MCF 10A (cell line): ENCODE results near the gene DUSP7. TPM values are rescaled to one million over a fixed set of nuclear protein-coding genes. Genes with fewer than 3 reads are reported as not detected.

Experiments
- BruUV-seq: library from RNA; stranded (reverse); fragments of 400-500 nt; replicated peaks from 2 replicates; lab custom pipeline; 2021; lab: Mats Ljungman, UMichigan
- CTCF ChIA-PET: fragments of 300-600 bp; sonication (Branson Sonifier 250); formaldehyde crosslinking; extraction: SDS; loops from one replicate; lab custom pipeline; 2021; ENCODE audit warnings: antibody characterized with exemption, inconsistent platforms; lab: Yijun Ruan, JAX
- POLR2A ChIA-PET: fragments of 300-600, 350-650 bp; sonication (Branson Sonifier 250); formaldehyde crosslinking; extraction: SDS; loops from one replicate; lab custom pipeline; 2020; ENCODE audit warnings: antibody characterized with exemption, inconsistent platforms; lab: Yijun Ruan, JAX
- DNase-seq: peaks from one replicate; pipeline ENCODE4 v3.0.0-alpha.2; 2018; ENCODE audit not compliant: unreplicated experiment
- H3K27ac Mint-ChIP-seq: one replicate; pipeline ENCODE4 v1.8.0; 2022; ENCODE audit warnings: mild to moderate bottlenecking, low read depth, mixed read lengths; ENCODE audit not compliant: unreplicated experiment
- H3K27me3 Mint-ChIP-seq: one replicate; pipeline ENCODE4 v1.8.0; 2022; ENCODE audit warnings: mixed read lengths; ENCODE audit not compliant: insufficient read depth, unreplicated experiment
- H3K36me3 Mint-ChIP-seq: one replicate; pipeline ENCODE4 v1.8.0; 2022; ENCODE audit warnings: mild to moderate bottlenecking, moderate library complexity, mixed read lengths; ENCODE audit not compliant: insufficient read depth, unreplicated experiment
- H3K4me1 Mint-ChIP-seq: one replicate; pipeline ENCODE4 v1.8.0; 2022; ENCODE audit warnings: mixed read lengths; ENCODE audit not compliant: insufficient read depth, unreplicated experiment
- H3K4me3 Mint-ChIP-seq: one replicate; pipeline ENCODE4 v1.8.0; 2022; ENCODE audit warnings: mild to moderate bottlenecking, moderate library complexity, mixed read lengths; ENCODE audit not compliant: unreplicated experiment
- H3K9me3 Mint-ChIP-seq: one replicate; pipeline ENCODE4 v1.8.0; 2022; ENCODE audit warnings: mixed read lengths; ENCODE audit not compliant: unreplicated experiment
- intact Hi-C: fragments of 100-400 bp; cut with micrococcal nuclease; formaldehyde crosslinking; loops from 2 replicates; pipeline ENCODE4 v1.14.1; 2022
- total RNA-seq: library from RNA; stranded (reverse); gene quantifications from 2 replicates; pipeline ENCODE4 v1.2.3, GENCODE V29; 2022
- TF ChIP-seq, protein P1 (sequence below): fragments of 200-600 bp; IDR thresholded peaks from one replicate; pipeline ENCODE4 v1.8.0; 2022; ENCODE audit warnings: antibody characterized with exemption, mild to moderate bottlenecking; ENCODE audit not compliant: unreplicated experiment

The DUSP7 gene
- total RNA-seq, 1 experiment from 2014 or later = 69.1 TPM

DNA sequence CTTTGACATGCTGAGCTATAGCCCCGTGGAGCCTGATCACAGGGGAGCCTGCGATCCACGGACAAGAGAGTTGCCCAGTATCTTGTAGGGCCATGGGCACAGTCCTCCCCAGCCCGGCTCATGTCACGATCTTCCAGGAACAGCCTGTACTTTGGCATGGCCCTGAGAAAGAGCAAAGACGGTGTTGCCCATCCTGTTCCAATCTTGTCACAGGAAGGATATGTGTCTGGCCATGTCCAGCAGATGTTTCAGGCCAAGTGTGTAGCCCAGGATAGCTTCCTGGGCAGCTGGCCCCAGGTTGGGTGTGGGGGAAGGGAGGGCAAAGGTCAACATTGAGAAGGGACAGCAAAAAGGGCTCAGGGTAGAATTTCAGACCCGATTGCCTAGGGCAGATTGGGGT lies 43.7 kb downstream of the DUSP7 start:
- ChIA-PET POLR2A (interaction anchor here (1.3 kb wide), 1 partner anchor 34 kb away, joined by 4 read pairs; no protein-coding TSS in a partner anchor), CTCF (interaction anchor here (0.6 to 4.5 kb wide), 9 partner anchors 11 to 349 kb away, joined by 3 to 27 read pairs (median 4); no protein-coding TSS in a partner anchor)
- intact Hi-C loops = no loop called here
- Mint-ChIP-seq H3K4me3 (no peak overlapping the region), H3K4me1 (no peaks in the 10 kb centered on the region), H3K9me3 (peaks cover 7% of the 10 kb centered on the region), H3K36me3 (no peaks in the 10 kb centered on the region), H3K27me3 (no peaks in the 10 kb centered on the region), H3K27ac (no peak overlapping the region)
- DNase-seq = no peak
- no TSS peak for BruUV-seq
- TF ChIP-seq, protein P1, sequence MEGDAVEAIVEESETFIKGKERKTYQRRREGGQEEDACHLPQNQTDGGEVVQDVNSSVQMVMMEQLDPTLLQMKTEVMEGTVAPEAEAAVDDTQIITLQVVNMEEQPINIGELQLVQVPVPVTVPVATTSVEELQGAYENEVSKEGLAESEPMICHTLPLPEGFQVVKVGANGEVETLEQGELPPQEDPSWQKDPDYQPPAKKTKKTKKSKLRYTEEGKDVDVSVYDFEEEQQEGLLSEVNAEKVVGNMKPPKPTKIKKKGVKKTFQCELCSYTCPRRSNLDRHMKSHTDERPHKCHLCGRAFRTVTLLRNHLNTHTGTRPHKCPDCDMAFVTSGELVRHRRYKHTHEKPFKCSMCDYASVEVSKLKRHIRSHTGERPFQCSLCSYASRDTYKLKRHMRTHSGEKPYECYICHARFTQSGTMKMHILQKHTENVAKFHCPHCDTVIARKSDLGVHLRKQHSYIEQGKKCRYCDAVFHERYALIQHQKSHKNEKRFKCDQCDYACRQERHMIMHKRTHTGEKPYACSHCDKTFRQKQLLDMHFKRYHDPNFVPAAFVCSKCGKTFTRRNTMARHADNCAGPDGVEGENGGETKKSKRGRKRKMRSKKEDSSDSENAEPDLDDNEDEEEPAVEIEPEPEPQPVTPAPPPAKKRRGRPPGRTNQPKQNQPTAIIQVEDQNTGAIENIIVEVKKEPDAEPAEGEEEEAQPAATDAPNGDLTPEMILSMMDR = no peak

DNA sequence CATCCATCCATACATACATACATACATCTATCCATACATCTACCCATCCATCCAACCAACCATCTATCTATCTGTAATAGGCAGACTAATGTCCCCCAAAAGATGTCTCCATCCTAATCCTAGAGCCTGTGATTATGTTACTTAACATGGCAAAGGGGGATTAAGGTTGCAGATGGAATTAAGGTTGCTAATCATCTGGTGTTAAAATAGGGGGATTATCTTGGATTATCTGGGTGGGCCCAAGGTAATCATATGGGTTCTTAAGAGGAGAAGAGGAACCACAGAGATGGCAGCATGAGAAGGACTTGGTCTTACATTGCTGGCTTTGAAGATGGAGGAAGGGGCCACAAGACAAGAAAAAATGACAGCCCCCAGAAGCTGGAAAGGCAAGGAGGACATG lies 45.9 kb downstream of the DUSP7 start:
- no peak overlapping the region for H3K27ac Mint-ChIP-seq
- DNase-seq = no peak
- ChIA-PET POLR2A (no interaction called here), CTCF (interaction anchor here (0.6 to 4.5 kb wide), 2 partner anchors 9 to 812 kb away, joined by 3 to 27 read pairs; no protein-coding TSS in a partner anchor)
- no TSS peak for BruUV-seq
- H3K9me3 Mint-ChIP-seq = peaks cover 7% of the 10 kb centered on the region
- H3K27me3 Mint-ChIP-seq = no peaks in the 10 kb centered on the region
- intact Hi-C loops = no loop called here
- H3K4me3 Mint-ChIP-seq = no peak overlapping the region
- H3K36me3 Mint-ChIP-seq = no peaks in the 10 kb centered on the region
- H3K4me1 Mint-ChIP-seq = no peaks in the 10 kb centered on the region
- TF ChIP-seq, protein P1 = no peak

DNA sequence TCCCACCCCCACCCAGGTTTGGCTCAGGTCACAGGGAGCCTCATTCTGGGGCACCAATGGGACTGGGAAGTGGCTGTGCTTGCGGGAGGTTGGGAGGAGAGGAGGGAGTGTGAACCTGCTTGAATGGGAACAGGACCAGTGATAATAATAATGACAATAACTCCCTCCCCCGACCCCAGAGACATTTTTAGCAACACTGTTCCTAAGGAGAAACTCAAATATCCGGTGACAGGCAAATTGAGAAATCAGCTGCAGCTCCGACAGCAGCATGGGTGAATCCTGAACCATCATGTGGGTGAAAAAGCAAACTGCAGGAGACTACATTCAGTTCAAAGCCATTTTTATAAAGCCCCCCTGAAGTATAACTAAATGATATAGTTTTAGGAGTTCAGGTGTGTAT lies 49.1 kb downstream of the DUSP7 start:
- BruUV-seq = no TSS peak
- no peaks in the 10 kb centered on the region for H3K36me3 Mint-ChIP-seq
- H3K4me1 Mint-ChIP-seq = no peaks in the 10 kb centered on the region
- TF ChIP-seq, protein P1 = no peak
- ChIA-PET POLR2A (interaction anchor here (0.8 kb wide), 1 partner anchor 47 kb away, joined by 3 read pairs; no protein-coding TSS in a partner anchor), CTCF (interaction anchor here (0.6 to 8.6 kb wide), 5 partner anchors 44 to 190 kb away, joined by 3 to 71 read pairs (median 7); no protein-coding TSS in a partner anchor)
- no peak for DNase-seq
- no peaks in the 10 kb centered on the region for H3K27me3 Mint-ChIP-seq
- intact Hi-C loops = loop anchor here (10.0 kb wide), 1 partner anchor 208 kb away; no protein-coding TSS in a partner anchor
- H3K4me3 Mint-ChIP-seq = no peak overlapping the region
- H3K27ac Mint-ChIP-seq = no peak overlapping the region
- H3K9me3 Mint-ChIP-seq = peaks cover 7% of the 10 kb centered on the region

DNA sequence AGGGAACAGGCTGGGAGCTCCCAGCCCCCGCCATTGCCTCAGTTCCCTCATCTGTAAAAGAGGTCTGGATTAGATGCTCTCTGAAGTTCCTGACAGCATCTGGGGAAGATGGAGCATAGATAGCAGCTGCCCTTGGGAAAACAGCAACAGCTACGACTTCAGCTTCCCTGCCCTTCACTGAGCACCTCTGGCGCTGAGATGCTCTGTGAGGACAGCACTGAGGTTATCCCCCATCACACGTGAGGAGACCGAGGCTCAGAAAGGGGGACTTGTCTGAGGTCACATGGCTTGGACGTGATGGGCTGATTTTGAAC lies 49.6 kb downstream of the DUSP7 start:
- CTCF ChIA-PET = interaction anchor here (0.6 to 8.6 kb wide), 3 partner anchors 45 to 445 kb away, joined by 3 to 71 read pairs (median 7); no protein-coding TSS in a partner anchor
- no TSS peak for BruUV-seq

More for the DNA sequence above, 49.6 kb downstream of the DUSP7 start:
- TF ChIP-seq, protein P1 = no peak
- Mint-ChIP-seq H3K4me1 (no peaks in the 10 kb centered on the region), H3K27ac (no peak overlapping the region), H3K9me3 (peaks cover 7% of the 10 kb centered on the region), H3K27me3 (no peaks in the 10 kb centered on the region), H3K36me3 (no peaks in the 10 kb centered on the region), H3K4me3 (no peak overlapping the region)
- intact Hi-C loops = loop anchor here (10.0 kb wide), 1 partner anchor 208 kb away; no protein-coding TSS in a partner anchor
- POLR2A ChIA-PET = no interaction called here
- DNase-seq = no peak
